ENCODE measurements around the gene PPT2. TPM values are rescaled to one million over a fixed set of nuclear protein-coding genes. Genes with fewer than 3 reads are reported as not detected.
A peak's percentile ranks its signal among the peaks of the same experiment; 100 is the strongest.

Gene PPT2
- total and polyA plus RNA-seq, 2 of the 13 experiments (the other 11 are each of a cell fraction or from before 2014, with no cell fraction given): 39.2 to 61.8 TPM

GRCh38 chr6:32175711-32176475, 22.0 kb downstream of the PPT2 start, which contains the start of gene AGPAT1 (continued):
- TF ChIP-seq, protein P1, sequence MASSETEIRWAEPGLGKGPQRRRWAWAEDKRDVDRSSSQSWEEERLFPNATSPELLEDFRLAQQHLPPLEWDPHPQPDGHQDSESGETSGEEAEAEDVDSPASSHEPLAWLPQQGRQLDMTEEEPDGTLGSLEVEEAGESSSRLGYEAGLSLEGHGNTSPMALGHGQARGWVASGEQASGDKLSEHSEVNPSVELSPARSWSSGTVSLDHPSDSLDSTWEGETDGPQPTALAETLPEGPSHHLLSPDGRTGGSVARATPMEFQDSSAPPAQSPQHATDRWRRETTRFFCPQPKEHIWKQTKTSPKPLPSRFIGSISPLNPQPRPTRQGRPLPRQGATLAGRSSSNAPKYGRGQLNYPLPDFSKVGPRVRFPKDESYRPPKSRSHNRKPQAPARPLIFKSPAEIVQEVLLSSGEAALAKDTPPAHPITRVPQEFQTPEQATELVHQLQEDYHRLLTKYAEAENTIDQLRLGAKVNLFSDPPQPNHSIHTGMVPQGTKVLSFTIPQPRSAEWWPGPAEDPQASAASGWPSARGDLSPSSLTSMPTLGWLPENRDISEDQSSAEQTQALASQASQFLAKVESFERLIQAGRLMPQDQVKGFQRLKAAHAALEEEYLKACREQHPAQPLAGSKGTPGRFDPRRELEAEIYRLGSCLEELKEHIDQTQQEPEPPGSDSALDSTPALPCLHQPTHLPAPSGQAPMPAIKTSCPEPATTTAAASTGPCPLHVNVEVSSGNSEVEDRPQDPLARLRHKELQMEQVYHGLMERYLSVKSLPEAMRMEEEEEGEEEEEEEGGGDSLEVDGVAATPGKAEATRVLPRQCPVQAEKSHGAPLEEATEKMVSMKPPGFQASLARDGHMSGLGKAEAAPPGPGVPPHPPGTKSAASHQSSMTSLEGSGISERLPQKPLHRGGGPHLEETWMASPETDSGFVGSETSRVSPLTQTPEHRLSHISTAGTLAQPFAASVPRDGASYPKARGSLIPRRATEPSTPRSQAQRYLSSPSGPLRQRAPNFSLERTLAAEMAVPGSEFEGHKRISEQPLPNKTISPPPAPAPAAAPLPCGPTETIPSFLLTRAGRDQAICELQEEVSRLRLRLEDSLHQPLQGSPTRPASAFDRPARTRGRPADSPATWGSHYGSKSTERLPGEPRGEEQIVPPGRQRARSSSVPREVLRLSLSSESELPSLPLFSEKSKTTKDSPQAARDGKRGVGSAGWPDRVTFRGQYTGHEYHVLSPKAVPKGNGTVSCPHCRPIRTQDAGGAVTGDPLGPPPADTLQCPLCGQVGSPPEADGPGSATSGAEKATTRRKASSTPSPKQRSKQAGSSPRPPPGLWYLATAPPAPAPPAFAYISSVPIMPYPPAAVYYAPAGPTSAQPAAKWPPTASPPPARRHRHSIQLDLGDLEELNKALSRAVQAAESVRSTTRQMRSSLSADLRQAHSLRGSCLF (CRISPR knock-in tag; IDR thresholded peaks at IDR 0.05; ENCODE audit: borderline replicate concordance): no peak
- TF ChIP-seq, protein P2, sequence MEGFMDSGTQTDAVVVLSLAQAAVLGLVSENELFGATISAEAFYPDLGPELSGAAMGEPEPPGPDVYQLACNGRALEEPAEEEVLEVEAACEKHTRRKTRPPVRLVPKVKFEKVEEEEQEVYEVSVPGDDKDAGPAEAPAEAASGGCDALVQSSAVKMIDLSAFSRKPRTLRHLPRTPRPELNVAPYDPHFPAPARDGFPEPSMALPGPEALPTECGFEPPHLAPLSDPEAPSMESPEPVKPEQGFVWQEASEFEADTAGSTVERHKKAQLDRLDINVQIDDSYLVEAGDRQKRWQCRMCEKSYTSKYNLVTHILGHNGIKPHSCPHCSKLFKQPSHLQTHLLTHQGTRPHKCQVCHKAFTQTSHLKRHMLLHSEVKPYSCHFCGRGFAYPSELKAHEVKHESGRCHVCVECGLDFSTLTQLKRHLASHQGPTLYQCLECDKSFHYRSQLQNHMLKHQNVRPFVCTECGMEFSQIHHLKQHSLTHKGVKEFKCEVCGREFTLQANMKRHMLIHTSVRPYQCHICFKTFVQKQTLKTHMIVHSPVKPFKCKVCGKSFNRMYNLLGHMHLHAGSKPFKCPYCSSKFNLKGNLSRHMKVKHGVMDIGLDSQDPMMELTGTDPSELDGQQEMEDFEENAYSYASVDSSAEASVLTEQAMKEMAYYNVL (CRISPR knock-in tag; IDR thresholded peaks at IDR 0.05; ENCODE audit: borderline replicate concordance): peak; percentile 47; the same call in 1 of the 2 replicates
- TF ChIP-seq ZNF782 (CRISPR knock-in tag; IDR thresholded peaks at IDR 0.05; ENCODE audit: borderline replicate concordance) (peak; percentile 42; the same call in 1 of the 2 replicates), ZBTB25 (CRISPR knock-in tag; IDR thresholded peaks at IDR 0.05) (peak; percentile 3; the same call in 1 of the 2 replicates), MAZ (IDR thresholded peaks at IDR 0.05; ENCODE audit: borderline replicate concordance, low read depth, low read length) (peak; percentile 89; the same call in 1 of the 2 replicates), MAZ (CRISPR knock-in tag; IDR thresholded peaks at IDR 0.05; ENCODE audit: low read depth) (no peak; the same call in 1 of the 2 replicates), ZNF431 (CRISPR knock-in tag; IDR thresholded peaks at IDR 0.05; ENCODE audit: borderline replicate concordance, low read depth) (0 out of 2 replicates have a peak, but pooled peaks have one; percentile 54), ZNF407 (CRISPR knock-in tag; IDR thresholded peaks at IDR 0.05; ENCODE audit: not compliant biosample characterization) (no peak), KDM6A (CRISPR knock-in tag; IDR thresholded peaks at IDR 0.05; ENCODE audit: low read depth) (no peak; the same call in 1 of the 2 replicates), ZNF737 (CRISPR knock-in tag; IDR thresholded peaks at IDR 0.05; ENCODE audit: borderline replicate concordance) (no peak)
